AG04449 (cell line): ENCODE measurements around the gene GALNT18.

ENCODE experiments used
- CTCF ChIA-PET: fragments of 350-600 bp; formaldehyde crosslinking; extraction: SDS; loops from one replicate; lab custom pipeline; 2021; ENCODE audit warnings: antibody characterized with exemption; lab: Yijun Ruan, JAX
- POLR2A ChIA-PET: fragments of 400-600, 350-600 bp; formaldehyde crosslinking; extraction: SDS; loops from one replicate; lab custom pipeline; 2020; ENCODE audit warnings: antibody characterized with exemption, inconsistent platforms; lab: Yijun Ruan, JAX
- DNase-seq: peaks from one replicate; pipeline ENCODE4 v3.0.0-alpha.2; 2010; ENCODE audit warnings: low read depth, low spot score
- H3K4me3 ChIP-seq: 2 replicates; pipeline ENCODE4 v1.5.1; 2011; ENCODE audit warnings: low read depth, mild to moderate bottlenecking, control low read depth, low read length
- CTCF ChIP-seq: IDR thresholded peaks from one replicate; pipeline ENCODE4 v1.5.1; 2011; ENCODE audit warnings: mild to moderate bottlenecking, moderate library complexity, low read length, control low read depth, inconsistent platforms; ENCODE audit not compliant: insufficient read depth; ENCODE audit errors: missing control alignments

Gene GALNT18

GRCh38 chr11:11622340-11622706 lies 518 bp upstream of the GALNT18 start:
- DNase-seq, result no peak
- TF ChIP-seq CTCF, result no peak
- peak overlapping the region; percentile 44 for H3K4me3 ChIP-seq
- ChIA-PET CTCF (interaction anchor here (0.8 to 1.7 kb wide), 5 partner anchors 14 to 594 kb away, joined by 3 to 4 read pairs (median 3); no protein-coding TSS in a partner anchor), POLR2A (interaction anchor here (0.7 kb wide), 1 partner anchor 691 kb away, joined by 3 read pairs; no protein-coding TSS in a partner anchor)

GRCh38 chr11:11620921-11621572 lies 758 bp downstream of the GALNT18 start:
- H3K4me3 ChIP-seq, result peak overlapping the region; percentile 54
- TF ChIP-seq CTCF, result no peak
- ChIA-PET CTCF (interaction anchor here (1.1 to 1.7 kb wide), 7 partner anchors 12 to 591 kb away, joined by 3 to 5 read pairs (median 4); no protein-coding TSS in a partner anchor), POLR2A (no interaction called here)
- no peak for DNase-seq

DNA sequence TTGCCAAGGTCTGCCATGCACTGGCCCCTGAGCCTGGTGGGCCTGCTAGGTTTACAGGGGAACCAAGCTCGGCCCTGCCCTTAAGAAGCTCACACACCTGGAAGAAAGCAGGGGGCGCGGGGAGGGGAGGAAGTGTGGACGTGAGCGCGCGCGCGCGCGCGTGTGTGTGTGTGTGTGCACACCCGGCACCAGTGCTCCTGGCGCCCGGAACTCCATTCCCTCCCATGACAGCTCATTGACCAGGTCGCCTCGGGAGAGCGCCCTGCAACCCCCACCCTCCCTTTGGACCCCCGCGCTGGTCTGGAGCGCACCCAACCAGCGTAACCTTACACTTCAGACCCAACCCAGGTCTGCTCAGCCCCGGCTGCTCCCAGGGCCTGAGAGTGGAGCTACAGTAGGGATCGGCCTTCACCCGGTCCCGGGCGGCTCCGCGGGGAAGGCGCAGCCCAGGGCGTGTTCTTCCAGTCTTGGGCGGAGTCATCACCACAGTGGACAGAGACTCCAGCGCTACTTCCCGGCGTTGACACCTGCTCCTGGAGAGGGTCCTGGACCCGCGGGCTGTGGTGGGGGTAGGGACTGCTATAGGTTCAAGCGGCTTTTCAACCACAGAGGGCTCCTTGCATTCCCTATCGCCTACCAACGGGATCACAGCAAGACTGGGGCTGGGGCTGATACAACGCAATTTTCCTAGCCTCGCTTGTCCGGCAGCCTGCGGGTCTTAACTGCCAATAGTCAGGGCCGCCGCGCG lies 1.5 kb downstream of the GALNT18 start:
- DNase-seq, result no peak
- ChIA-PET CTCF (interaction anchor here (1.1 to 1.5 kb wide), 4 partner anchors 20 to 591 kb away, joined by 3 to 5 read pairs (median 4); no protein-coding TSS in a partner anchor), POLR2A (no interaction called here)
- no peak for TF ChIP-seq CTCF
- H3K4me3 ChIP-seq, result peak overlapping the region; percentile 54

- no peak overlapping the region for H3K4me3 ChIP-seq
- DNase-seq, result no peak
- no peak for TF ChIP-seq CTCF
- CTCF ChIA-PET, result no interaction called here
- POLR2A ChIA-PET, result no interaction called here
Measured at GRCh38 chr11:11618973-11619435, 2.8 kb downstream of the GALNT18 start.

DNA sequence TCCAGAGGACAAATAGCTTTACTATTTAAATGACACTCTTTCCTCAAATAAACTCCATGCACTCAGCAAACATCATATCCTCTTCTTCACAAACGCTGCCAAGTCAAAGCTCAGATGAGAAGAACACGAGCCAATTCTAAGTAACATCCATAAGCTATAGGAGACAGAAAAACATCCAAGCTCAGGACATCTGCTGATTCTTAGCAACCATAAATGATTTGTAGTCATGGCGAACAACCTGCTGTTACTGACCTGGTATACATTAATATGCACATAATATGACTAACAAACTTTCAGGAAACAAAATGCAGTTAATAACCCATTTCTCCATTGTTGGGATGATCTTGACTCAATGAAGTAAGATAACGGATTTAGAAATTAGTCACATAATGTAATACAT lies 6.7 kb downstream of the GALNT18 start:
- no peak overlapping the region for H3K4me3 ChIP-seq
- TF ChIP-seq CTCF, result no peak
- no peak for DNase-seq
- POLR2A ChIA-PET, result no interaction called here
- CTCF ChIA-PET, result interaction anchor here (1.8 kb wide), 1 partner anchor 586 kb away, joined by 5 read pairs; no protein-coding TSS in a partner anchor

DNA sequence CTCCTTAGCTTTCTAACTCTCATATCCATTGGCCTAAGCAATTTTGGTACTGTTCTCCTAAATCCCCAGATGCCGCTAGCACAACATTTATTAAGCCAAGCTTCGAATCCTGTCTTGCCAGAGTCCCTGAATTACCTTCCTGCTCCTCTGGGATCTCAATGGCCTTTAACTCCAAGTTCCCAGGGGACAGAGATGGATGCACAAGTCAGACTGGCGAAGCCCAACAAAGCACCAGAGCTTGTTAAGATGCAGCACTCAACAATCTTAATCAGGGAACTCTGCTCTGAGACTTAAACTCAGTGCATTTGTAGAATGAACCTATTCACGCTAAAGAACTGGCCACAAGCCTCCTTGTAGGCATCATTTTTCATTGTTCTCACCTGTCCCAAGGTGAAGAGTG lies 9.4 kb downstream of the GALNT18 start:
- no peak for TF ChIP-seq CTCF
- ChIA-PET CTCF (interaction anchor here (0.6 to 1.5 kb wide), 3 partner anchors 12 to 279 kb away, joined by 3 to 4 read pairs (median 3); no protein-coding TSS in a partner anchor), POLR2A (no interaction called here)

More for the DNA sequence above, 9.4 kb downstream of the GALNT18 start:
- no peak overlapping the region for H3K4me3 ChIP-seq
- no peak for DNase-seq
